ENCODE measurements around the gene PRELID3B. TPM values are rescaled to one million over a fixed set of nuclear protein-coding genes. Genes with fewer than 3 reads are reported as not detected.
"Not testable (repeated sequence)": the region's sequence is repeated elsewhere in the genome, so short reads cannot be mapped to it uniquely, and the experiment has no call there.

The PRELID3B gene
- total RNA-seq, 2 donors from 2014 or later = 28.9 to 35.6 TPM

- Histone ChIP-seq H3K36me3 (no peaks in the 10 kb centered on the region), H3K4me3 (no peak overlapping the region), H3K4me1 (replicated peaks) (no peaks in the 10 kb centered on the region), H3K27ac (no peak overlapping the region), H3K27me3 (replicated peaks; ENCODE audit: insufficient read depth) (no peaks in the 10 kb centered on the region), H3K9me3 (no peaks in the 10 kb centered on the region)
- 72% methylated on average over 13 of the region's 13 CpGs for WGBS
- no peak for TF ChIP-seq POLR2A (IDR thresholded peaks at IDR 0.05)
- TF ChIP-seq POLR2AphosphoS5 (IDR thresholded peaks at IDR 0.05) = no peak
- TF ChIP-seq CTCF (IDR thresholded peaks at IDR 0.05) = no peak
- intact Hi-C loops (cut with DNase I) = no loop called here
- no peak for DNase-seq (ENCODE audit: low spot score)
Measured at GRCh38 chr20:59013959-59014608, 28.5 kb downstream of the PRELID3B start.

- no peaks in the 10 kb centered on the region for H3K9me3 ChIP-seq
- TF ChIP-seq CTCF (IDR thresholded peaks at IDR 0.05) = no peak
- TF ChIP-seq POLR2AphosphoS5 (IDR thresholded peaks at IDR 0.05) = no peak
- TF ChIP-seq POLR2A (IDR thresholded peaks at IDR 0.05) = no peak
- H3K36me3 ChIP-seq = no peaks in the 10 kb centered on the region
- H3K27me3 ChIP-seq (replicated peaks; ENCODE audit: insufficient read depth) = no peaks in the 10 kb centered on the region
- whole genome bisulfite sequencing = 83% methylated on average over 17 of the region's 17 CpGs
- intact Hi-C loops (cut with DNase I) = no loop called here
- H3K4me3 ChIP-seq = no peak overlapping the region
- H3K27ac ChIP-seq = no peak overlapping the region
- H3K4me1 ChIP-seq (replicated peaks) = no peaks in the 10 kb centered on the region
- no peak for DNase-seq (ENCODE audit: low spot score)
Measured at GRCh38 chr20:59013031-59013951, 29.3 kb downstream of the PRELID3B start.

- H3K9me3 ChIP-seq; H3K36me3 ChIP-seq; intact Hi-C loops (cut with DNase I); H3K4me3 ChIP-seq; H3K27me3 ChIP-seq (replicated peaks; ENCODE audit: insufficient read depth); H3K4me1 ChIP-seq (replicated peaks); H3K27ac ChIP-seq; DNase-seq (ENCODE audit: low spot score): not testable (repeated sequence)
- 93% methylated on average over 3 of the region's 3 CpGs for WGBS
Measured at GRCh38 chr20:59011874-59012157, 30.8 kb downstream of the PRELID3B start.

GRCh38 chr20:59010995-59011873 lies 31.4 kb downstream of the PRELID3B start:
- WGBS = 61% methylated on average over 17 of the region's 17 CpGs
- Histone ChIP-seq H3K4me3 (no peak overlapping the region), H3K36me3 (no peaks in the 10 kb centered on the region), H3K9me3 (no peaks in the 10 kb centered on the region), H3K27ac (no peak overlapping the region), H3K27me3 (replicated peaks; ENCODE audit: insufficient read depth) (no peaks in the 10 kb centered on the region), H3K4me1 (replicated peaks) (no peaks in the 10 kb centered on the region)
- TF ChIP-seq POLR2A (IDR thresholded peaks at IDR 0.05) (no peak), POLR2AphosphoS5 (IDR thresholded peaks at IDR 0.05) (peak; percentile 51)
- DNase-seq (ENCODE audit: low spot score) = peak; percentile 51
- intact Hi-C loops (cut with DNase I) = no loop called here

GRCh38 chr20:59010321-59010994 lies 32.1 kb downstream of the PRELID3B start:
- Histone ChIP-seq H3K36me3 (no peaks in the 10 kb centered on the region), H3K9me3 (no peaks in the 10 kb centered on the region), H3K27me3 (replicated peaks; ENCODE audit: insufficient read depth) (no peaks in the 10 kb centered on the region), H3K27ac (no peak overlapping the region), H3K4me1 (replicated peaks) (peaks cover 5% of the 10 kb centered on the region), H3K4me3 (no peak overlapping the region)
- DNase-seq (ENCODE audit: low spot score) = no peak
- no peak for TF ChIP-seq CTCF (IDR thresholded peaks at IDR 0.05)
- no peak for TF ChIP-seq POLR2A (IDR thresholded peaks at IDR 0.05)
- no peak for TF ChIP-seq POLR2AphosphoS5 (IDR thresholded peaks at IDR 0.05)
- intact Hi-C loops (cut with DNase I) = no loop called here
- WGBS = 64% methylated on average over 8 of the region's 8 CpGs

Data from prostate gland (tissue), 2 donors.